GM12878 (cell line): ENCODE data around the gene KIR2DL3. TPM values are rescaled to one million over a fixed set of nuclear protein-coding genes. Genes with fewer than 3 reads are reported as not detected.

Experiments used
- ATAC-seq: fragments of 200-7000 bp; cut with Tn5 transposase; 3 replicates; pipeline ENCODE4 v1.9.1; 2020; ENCODE audit warnings: mild to moderate bottlenecking, moderate library complexity
- BruUV-seq: library from RNA; stranded (reverse); fragments of 400-500 nt; replicated peaks from 2 replicates; lab custom pipeline; 2021; lab: Mats Ljungman, UMichigan
- CTCF ChIA-PET: fragments of 300-600 bp; sonication (Branson Sonifier 250); formaldehyde crosslinking; extraction: SDS; loops from one replicate; lab custom pipeline; 2021; ENCODE audit warnings: inconsistent platforms; lab: Yijun Ruan, JAX
- POLR2A ChIA-PET: fragments of 350-600 bp; formaldehyde crosslinking; extraction: SDS; loops from one replicate; lab custom pipeline; 2021; ENCODE audit warnings: inconsistent platforms; lab: Charles Lee
- RAD21 ChIA-PET: fragments of 300-600 bp; sonication (Branson Sonifier 250); formaldehyde crosslinking; loops from one replicate; lab custom pipeline; 2023; ENCODE audit warnings: antibody characterized with exemption; ENCODE audit not compliant: unreplicated experiment; lab: Charles Lee
- SMC1A ChIA-PET: fragments of 300-600 bp; sonication (Branson Sonifier 250); formaldehyde crosslinking; loops from one replicate; lab custom pipeline; 2023; ENCODE audit not compliant: unreplicated experiment, uncharacterized antibody; lab: Charles Lee
- DNase-seq: peaks from one replicate; pipeline ENCODE4 v3.0.0-alpha.2; 2011; ENCODE audit warnings: low read depth, low spot score
- FAIRE-seq: peaks from 3 replicates; lab custom pipeline; 2011; peaks lifted over from hg19 to GRCh38; lab: Jason Lieb, UNC
- H2AFZ ChIP-seq: 2 replicates; pipeline ENCODE4 v1.6.0; 2011; ENCODE audit warnings: low read depth, low read length, control low read depth; ENCODE audit not compliant: control insufficient read depth
- H3K27ac ChIP-seq: 2 replicates; pipeline ENCODE4 v1.5.1; 2011; ENCODE audit warnings: control low read depth; ENCODE audit not compliant: control insufficient read depth, insufficient read depth
- H3K27me3 ChIP-seq, 2 experiments: replicated peaks in 1 of 2; 2 replicates each; pipeline versions ENCODE4 v1.6.0 to v1.6.1; 2011; ENCODE audit warnings: low read length in 1 of 2; ENCODE audit not compliant: control insufficient read depth in 2 of 2, insufficient read depth in 2 of 2
- H3K36me3 ChIP-seq, 2 experiments: 2 replicates each; pipeline ENCODE4 v1.5.1; 2011; ENCODE audit warnings: low read length in 1 of 2; ENCODE audit not compliant: control insufficient read depth in 2 of 2, insufficient read depth in 2 of 2
- H3K4me1 ChIP-seq: 2 replicates; pipeline ENCODE4 v1.6.1; 2011; ENCODE audit warnings: mild to moderate bottlenecking, low read length, moderate library complexity, mixed read lengths; ENCODE audit not compliant: control insufficient read depth, insufficient read depth
- H3K4me2 ChIP-seq: 2 replicates; pipeline ENCODE4 v1.6.0; 2011; ENCODE audit warnings: control low read depth; ENCODE audit not compliant: control insufficient read depth, insufficient read depth
- H3K4me3 ChIP-seq: fragments of 200-600 bp; sonication (generic); 2 replicates; pipeline ENCODE4 v1.5.1; 2016
- H3K79me2 ChIP-seq: 2 replicates; pipeline ENCODE4 v1.6.0; 2011; ENCODE audit warnings: low read length; ENCODE audit not compliant: control insufficient read depth, insufficient read depth
- H3K9ac ChIP-seq: 2 replicates; pipeline ENCODE4 v1.8.0; 2011; ENCODE audit warnings: low read length, control low read depth, mixed read lengths; ENCODE audit not compliant: control insufficient read depth, insufficient read depth
- H3K9me3 ChIP-seq: replicated peaks from 3 replicates; pipeline ENCODE4 v1.5.1; 2011; ENCODE audit warnings: mild to moderate bottlenecking, low read length; ENCODE audit not compliant: control insufficient read depth, insufficient read depth
- H4K20me1 ChIP-seq: 2 replicates; pipeline ENCODE4 v1.6.0; 2011; ENCODE audit not compliant: control insufficient read depth, insufficient read depth
- BACH1 ChIP-seq: fragments of 450-650 bp; IDR thresholded peaks from 2 replicates; pipeline ENCODE4 v1.6.1; 2017; ENCODE audit warnings: mild to moderate bottlenecking, borderline replicate concordance
- BMI1 ChIP-seq: fragments of 450-650 bp; IDR thresholded peaks from 2 replicates; pipeline ENCODE4 v1.6.1; 2016; ENCODE audit warnings: mild to moderate bottlenecking, moderate library complexity, borderline replicate concordance
- CEBPB ChIP-seq, 2 experiments: fragments of 150-350 bp in 1 of 2; IDR thresholded peaks; 2 replicates each; pipeline ENCODE4 v1.6.1; 2012 to 2014; ENCODE audit warnings: low read depth in 2 of 2, low read length in 2 of 2, borderline replicate concordance in 1 of 2, inconsistent platforms in 1 of 2
- FOXK2 ChIP-seq: fragments of 450-650 bp; IDR thresholded peaks from 2 replicates; pipeline ENCODE4 v1.6.1; 2017; ENCODE audit warnings: mild to moderate bottlenecking, moderate library complexity
- HCFC1 ChIP-seq: fragments of 150-350 bp; IDR thresholded peaks from 2 replicates; pipeline ENCODE4 v1.6.1; 2014; ENCODE audit warnings: low read length
- NFXL1 ChIP-seq: fragments of 450-650 bp; IDR thresholded peaks from 2 replicates; pipeline ENCODE4 v1.6.1; 2017; ENCODE audit warnings: antibody characterized with exemption, mild to moderate bottlenecking, borderline replicate concordance
- RB1 ChIP-seq: fragments of 450-650 bp; formaldehyde crosslinking; IDR thresholded peaks from 2 replicates; pipeline ENCODE4 v1.6.1; 2017; ENCODE audit warnings: mild to moderate bottlenecking, borderline replicate concordance
- RFX5 ChIP-seq: IDR thresholded peaks from 2 replicates; pipeline ENCODE4 v1.6.1; 2011; ENCODE audit warnings: low read depth, low read length, improper control_type of control experiment
- SIN3A ChIP-seq: IDR thresholded peaks from 2 replicates; pipeline ENCODE4 v1.6.1; 2012; ENCODE audit warnings: low read depth, low read length, improper control_type of control experiment
- WGBS: methylation state at CpG from one replicate; pipeline ENCODE4 v1.1.6; 2016; ENCODE audit warnings: low lambda C conversion rate; ENCODE audit not compliant: insufficient replicate concordance, insufficient coverage; ENCODE audit errors: missing lambda C conversion rate; 5-methylcytosine and 5-hydroxymethylcytosine counted together
- in situ Hi-C: fragments of 300-500 bp; cut with MboI; formaldehyde crosslinking; loops from 9 replicates; pipeline ENCODE4 v1.14.3; 2018; ENCODE audit warnings: mixed read lengths
- intact Hi-C: fragments of 100-400 bp; cut with micrococcal nuclease; formaldehyde crosslinking; loops from one replicate; pipeline ENCODE4 v1.14.2; 2022; ENCODE audit not compliant: unreplicated experiment
- polyA plus RNA-seq, 11 experiments: library from polyadenylated mRNA; depleted of rRNA in 4 of 11; unstranded in 6 of 11; stranded (reverse) in 5 of 11; fragments of >200 nt; fragmentation: Nextera tagmentation in 4 of 11; fragmentation: Illumina TruSeq in 1 of 11; extraction: Ambion mirVana in 4 of 11; extraction: Trizol in 1 of 11; gene quantifications; 1 replicate in 1 of 11; 2 replicates in 10 of 11; pipeline versions ENCODE4 v1.2.1 to v1.2.3, GENCODE V29; 2011 to 2016; ENCODE audit warnings: inconsistent platforms in 2 of 11, missing spikeins in 2 of 11, low read depth in 1 of 11
- total RNA-seq, 4 experiments: library from RNA; depleted of rRNA in 3 of 4; stranded (reverse); fragments of >200 nt in 3 of 4; fragmentation: Illumina TruSeq in 1 of 4; extraction: Trizol in 1 of 4; gene quantifications; 2 replicates each; pipeline versions ENCODE4 v1.2.1 to v1.2.3, GENCODE V29; 2013 to 2021
- TF ChIP-seq, protein P1 (sequence below): IDR thresholded peaks from 2 replicates; pipeline ENCODE4 v1.6.1; 2012; ENCODE audit warnings: improper control_type of control experiment, low read depth, low read length; ENCODE audit not compliant: insufficient replicate concordance
- TF ChIP-seq, protein P2 (sequence below): fragments of 450-650 bp; formaldehyde crosslinking; IDR thresholded peaks from 2 replicates; pipeline ENCODE4 v1.5.0; 2022; ENCODE audit warnings: mild to moderate bottlenecking, missing genetic modification characterization

The KIR2DL3 gene
- total and polyA plus RNA-seq, 10 of the 15 experiments (the other 5 are each of a cell fraction or from before 2014, with no cell fraction given): 0.45 TPM; not detected in 9

GRCh38 chr19:54704928-54705327, 33.4 kb upstream of the KIR2DL3 start:
- Histone ChIP-seq H2AFZ (no peak overlapping the region), H3K4me2 (no peak overlapping the region), H3K27ac (no peak overlapping the region), H3K9ac (no peak overlapping the region), H3K36me3 (no peaks in the 10 kb centered on the region), H3K4me1 (peaks cover 9% of the 10 kb centered on the region), H3K79me2 (no peaks in the 10 kb centered on the region), H4K20me1 (no peaks in the 10 kb centered on the region), H3K9me3 (no peaks in the 10 kb centered on the region), H3K27me3 (no peaks in the 10 kb centered on the region; a peak in 1 of 4 replicates), H3K4me3 (no peak overlapping the region)
- FAIRE-seq (no peak), DNase-seq (no peak), ATAC-seq (no peak)
- RAD21 ChIA-PET: no interaction called here
- SMC1A ChIA-PET: no interaction called here
- in situ Hi-C loops (no loop called here), intact Hi-C loops (no loop called here)
- POLR2A ChIA-PET: no interaction called here
- no TSS peak for BruUV-seq
- 38% methylated on average over 8 of the region's 8 CpGs for WGBS
- CTCF ChIA-PET: no interaction called here
- TF ChIP-seq RFX5 (no peak), HCFC1 (no peak), FOXK2 (no peak), CEBPB (IDR thresholded peaks at IDR 0.05; ENCODE audit: borderline replicate concordance in 1 of 2, low read depth in 2 of 2, low read length in 2 of 2) (no peak), BMI1 (no peak), RB1 (no peak), SIN3A (no peak), NFXL1 (no peak), BACH1 (no peak)
- TF ChIP-seq, protein P1, sequence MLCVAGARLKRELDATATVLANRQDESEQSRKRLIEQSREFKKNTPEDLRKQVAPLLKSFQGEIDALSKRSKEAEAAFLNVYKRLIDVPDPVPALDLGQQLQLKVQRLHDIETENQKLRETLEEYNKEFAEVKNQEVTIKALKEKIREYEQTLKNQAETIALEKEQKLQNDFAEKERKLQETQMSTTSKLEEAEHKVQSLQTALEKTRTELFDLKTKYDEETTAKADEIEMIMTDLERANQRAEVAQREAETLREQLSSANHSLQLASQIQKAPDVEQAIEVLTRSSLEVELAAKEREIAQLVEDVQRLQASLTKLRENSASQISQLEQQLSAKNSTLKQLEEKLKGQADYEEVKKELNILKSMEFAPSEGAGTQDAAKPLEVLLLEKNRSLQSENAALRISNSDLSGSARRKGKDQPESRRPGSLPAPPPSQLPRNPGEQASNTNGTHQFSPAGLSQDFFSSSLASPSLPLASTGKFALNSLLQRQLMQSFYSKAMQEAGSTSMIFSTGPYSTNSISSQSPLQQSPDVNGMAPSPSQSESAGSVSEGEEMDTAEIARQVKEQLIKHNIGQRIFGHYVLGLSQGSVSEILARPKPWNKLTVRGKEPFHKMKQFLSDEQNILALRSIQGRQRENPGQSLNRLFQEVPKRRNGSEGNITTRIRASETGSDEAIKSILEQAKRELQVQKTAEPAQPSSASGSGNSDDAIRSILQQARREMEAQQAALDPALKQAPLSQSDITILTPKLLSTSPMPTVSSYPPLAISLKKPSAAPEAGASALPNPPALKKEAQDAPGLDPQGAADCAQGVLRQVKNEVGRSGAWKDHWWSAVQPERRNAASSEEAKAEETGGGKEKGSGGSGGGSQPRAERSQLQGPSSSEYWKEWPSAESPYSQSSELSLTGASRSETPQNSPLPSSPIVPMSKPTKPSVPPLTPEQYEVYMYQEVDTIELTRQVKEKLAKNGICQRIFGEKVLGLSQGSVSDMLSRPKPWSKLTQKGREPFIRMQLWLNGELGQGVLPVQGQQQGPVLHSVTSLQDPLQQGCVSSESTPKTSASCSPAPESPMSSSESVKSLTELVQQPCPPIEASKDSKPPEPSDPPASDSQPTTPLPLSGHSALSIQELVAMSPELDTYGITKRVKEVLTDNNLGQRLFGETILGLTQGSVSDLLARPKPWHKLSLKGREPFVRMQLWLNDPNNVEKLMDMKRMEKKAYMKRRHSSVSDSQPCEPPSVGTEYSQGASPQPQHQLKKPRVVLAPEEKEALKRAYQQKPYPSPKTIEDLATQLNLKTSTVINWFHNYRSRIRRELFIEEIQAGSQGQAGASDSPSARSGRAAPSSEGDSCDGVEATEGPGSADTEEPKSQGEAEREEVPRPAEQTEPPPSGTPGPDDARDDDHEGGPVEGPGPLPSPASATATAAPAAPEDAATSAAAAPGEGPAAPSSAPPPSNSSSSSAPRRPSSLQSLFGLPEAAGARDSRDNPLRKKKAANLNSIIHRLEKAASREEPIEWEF: no peak
- TF ChIP-seq, protein P2, sequence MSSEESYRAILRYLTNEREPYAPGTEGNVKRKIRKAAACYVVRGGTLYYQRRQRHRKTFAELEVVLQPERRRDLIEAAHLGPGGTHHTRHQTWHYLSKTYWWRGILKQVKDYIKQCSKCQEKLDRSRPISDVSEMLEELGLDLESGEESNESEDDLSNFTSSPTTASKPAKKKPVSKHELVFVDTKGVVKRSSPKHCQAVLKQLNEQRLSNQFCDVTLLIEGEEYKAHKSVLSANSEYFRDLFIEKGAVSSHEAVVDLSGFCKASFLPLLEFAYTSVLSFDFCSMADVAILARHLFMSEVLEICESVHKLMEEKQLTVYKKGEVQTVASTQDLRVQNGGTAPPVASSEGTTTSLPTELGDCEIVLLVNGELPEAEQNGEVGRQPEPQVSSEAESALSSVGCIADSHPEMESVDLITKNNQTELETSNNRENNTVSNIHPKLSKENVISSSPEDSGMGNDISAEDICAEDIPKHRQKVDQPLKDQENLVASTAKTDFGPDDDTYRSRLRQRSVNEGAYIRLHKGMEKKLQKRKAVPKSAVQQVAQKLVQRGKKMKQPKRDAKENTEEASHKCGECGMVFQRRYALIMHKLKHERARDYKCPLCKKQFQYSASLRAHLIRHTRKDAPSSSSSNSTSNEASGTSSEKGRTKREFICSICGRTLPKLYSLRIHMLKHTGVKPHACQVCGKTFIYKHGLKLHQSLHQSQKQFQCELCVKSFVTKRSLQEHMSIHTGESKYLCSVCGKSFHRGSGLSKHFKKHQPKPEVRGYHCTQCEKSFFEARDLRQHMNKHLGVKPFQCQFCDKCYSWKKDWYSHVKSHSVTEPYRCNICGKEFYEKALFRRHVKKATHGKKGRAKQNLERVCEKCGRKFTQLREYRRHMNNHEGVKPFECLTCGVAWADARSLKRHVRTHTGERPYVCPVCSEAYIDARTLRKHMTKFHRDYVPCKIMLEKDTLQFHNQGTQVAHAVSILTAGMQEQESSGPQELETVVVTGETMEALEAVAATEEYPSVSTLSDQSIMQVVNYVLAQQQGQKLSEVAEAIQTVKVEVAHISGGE (CRISPR knock-in tag): no peak
